NCI-H226 (cell line): ENCODE measurements around the gene SEMA3F.
"Not testable (repeated sequence)": the region's sequence is repeated elsewhere in the genome, so short reads cannot be mapped to it uniquely, and the experiment has no call there.

ENCODE experiments used
- DNase-seq: peaks from one replicate; pipeline ENCODE4 v3.0.0-alpha.2; 2015

Gene SEMA3F

DNA sequence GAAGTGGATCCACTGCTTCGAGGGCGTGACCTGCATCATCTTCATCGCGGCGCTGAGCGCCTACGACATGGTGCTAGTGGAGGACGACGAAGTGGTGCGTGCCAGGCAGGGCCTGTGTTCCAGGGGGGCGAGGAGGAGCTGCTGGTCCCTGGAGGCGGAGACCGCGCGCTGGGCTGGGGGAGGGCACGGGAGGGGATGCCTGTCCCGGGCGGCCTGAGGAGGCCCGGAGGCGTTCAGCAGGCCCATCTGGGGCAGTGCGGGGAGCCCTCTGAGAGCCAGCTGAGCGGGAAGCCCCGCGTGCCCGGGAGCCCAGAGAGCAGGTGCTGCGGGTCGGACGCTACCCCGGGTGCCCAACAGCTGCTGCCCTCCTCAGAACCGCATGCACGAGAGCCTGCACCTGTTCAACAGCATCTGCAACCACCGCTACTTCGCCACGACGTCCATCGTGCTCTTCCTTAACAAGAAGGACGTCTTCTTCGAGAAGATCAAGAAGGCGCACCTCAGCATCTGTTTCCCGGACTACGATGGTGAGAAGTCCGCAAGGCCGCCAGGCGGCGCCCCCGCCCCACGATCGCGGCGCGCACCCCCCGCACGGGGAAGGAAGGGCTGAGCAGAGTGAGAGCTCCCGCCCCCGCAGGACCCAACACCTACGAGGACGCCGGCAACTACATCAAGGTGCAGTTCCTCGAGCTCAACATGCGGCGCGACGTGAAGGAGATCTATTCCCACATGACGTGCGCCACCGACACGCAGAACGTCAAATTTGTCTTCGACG, 39.2 kb downstream of the SEMA3F start:
- peak; percentile 7 for DNase-seq

DNA sequence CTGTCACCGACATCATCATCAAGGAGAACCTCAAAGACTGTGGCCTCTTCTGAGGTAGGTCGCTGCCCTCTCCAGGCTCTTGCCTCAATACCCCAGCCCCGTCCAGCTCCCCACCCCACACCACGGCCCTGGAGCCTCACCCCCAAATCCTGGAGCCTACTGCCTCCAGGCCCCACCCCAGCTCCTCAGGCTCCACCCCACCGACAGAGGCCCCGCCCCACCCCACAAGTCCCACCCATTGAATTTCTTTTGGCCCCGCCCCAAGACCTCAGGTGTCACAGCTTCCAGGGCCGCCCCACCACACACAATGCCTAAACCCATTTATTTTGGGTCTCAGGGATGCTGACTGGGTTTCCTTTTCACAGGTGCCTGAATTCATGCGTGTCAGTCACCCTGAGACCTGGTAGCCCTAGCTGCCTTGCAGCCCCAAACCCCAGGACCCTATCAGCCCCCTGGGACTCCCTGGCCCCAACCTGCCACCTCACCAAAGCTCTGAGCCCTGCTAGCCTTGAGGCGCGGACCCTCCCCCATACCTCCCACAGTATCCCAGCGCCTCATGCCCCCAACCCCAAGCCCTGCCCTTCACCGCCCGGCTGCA, 39.9 kb downstream of the SEMA3F start:
- no peak for DNase-seq

DNA sequence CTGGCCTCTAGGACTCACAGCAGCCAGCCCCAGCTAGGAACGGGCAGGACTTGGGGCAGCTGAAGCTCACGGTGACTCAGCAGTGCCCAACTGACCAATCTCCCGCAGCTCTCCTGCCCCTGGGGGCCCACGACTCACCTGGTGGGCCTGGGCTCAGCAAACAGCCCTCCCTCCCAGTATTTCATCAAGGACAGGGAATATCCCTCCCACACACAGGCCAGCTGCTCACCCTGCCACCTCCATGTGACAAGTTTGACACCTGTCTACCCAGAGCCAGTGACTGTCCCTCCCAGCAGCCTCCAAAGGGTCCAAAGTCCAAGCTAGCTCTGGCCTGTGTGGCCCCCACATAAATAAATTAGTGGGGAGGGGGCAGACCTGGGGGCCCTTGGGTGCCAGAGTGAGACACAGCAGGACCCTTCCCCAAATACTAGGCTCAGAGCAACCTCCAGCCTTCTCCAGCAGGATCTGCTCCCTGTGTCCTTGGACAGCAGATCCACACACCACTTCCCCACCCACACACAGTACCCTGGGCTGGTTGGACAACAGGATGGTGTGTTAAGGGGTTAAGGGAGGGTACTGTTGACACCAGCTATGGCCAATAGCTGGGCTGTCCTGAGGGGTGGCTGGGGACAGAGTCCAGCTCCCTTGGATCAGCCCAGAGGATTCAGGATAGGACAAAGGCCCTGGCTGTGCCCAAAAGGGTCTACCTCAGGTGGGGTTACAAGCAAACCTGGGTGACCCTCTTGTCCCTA, 40.6 kb downstream of the SEMA3F start:
- DNase-seq = no peak

DNA sequence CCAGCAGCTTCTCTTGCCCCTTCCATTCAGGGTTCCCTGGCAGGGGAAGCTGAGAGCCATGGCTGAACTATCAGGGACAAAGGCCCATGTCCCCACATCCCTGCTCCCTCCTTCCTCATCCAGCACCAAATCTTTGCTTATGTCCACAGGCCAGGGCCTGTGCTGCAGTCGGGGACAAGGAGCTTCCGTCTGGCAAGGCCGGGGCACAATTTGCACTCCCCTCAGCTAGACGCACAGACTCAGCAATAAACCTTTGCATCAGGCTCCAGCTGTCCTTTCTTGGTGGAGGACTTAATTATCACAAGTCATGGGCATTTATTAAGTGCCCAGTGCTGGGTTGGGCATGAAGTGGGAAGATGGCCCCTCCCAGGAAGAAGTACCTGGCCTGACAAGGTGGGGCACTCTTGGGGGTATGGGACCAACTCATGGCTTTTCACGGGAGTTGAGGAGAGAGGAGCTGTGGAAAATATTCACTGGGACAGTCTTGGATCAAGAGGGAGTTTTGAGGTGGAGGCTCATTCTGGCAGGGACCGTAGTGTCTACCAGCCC, 41.2 kb downstream of the SEMA3F start:
- no peak for DNase-seq

- DNase-seq = no peak
Measured at GRCh38 chr3:50201573-50202315, 46.6 kb downstream of the SEMA3F start.

DNA sequence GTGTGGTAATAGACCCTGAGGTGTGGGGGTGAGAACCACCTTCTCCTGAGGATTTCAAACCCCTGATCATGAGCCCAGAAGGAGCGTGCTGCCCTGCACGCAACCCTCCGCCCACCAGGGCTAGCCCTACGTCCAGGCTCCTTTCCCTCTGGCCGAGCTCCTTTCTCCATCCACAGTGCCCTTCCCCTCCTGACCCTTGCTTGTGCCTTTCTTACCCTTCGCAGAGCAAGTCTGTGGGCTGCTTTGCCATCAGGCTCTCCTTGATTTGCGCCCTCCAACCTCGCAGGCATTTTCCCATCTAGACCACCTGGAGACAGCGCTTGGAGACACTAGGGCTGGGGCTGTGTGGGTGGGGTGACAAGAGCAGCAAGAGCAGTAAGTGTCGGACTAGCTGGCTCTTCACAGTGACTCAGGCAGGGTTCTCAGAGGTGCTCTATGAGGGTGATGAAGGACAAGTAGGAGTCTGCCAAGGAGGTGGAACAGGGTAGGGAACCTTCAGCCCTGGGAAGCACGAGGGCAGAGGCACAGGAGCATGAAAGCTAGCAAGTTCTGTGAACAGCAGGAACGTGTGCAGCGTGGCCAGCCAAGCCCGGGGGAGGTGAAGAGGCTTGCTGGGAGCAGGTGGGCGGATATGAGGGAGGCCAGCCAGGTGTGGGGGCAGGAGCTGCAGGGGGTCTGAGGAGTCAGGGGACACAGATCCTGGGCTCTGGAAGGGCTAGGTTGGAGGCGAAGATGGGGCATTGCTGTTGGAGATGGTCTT, 47.4 kb downstream of the SEMA3F start:
- DNase-seq = no peak

GRCh38 chr3:50203113-50203808, 48.1 kb downstream of the SEMA3F start:
- DNase-seq = no peak

- no peak for DNase-seq
Measured at GRCh38 chr3:50203809-50204803, 49.0 kb downstream of the SEMA3F start.

DNA sequence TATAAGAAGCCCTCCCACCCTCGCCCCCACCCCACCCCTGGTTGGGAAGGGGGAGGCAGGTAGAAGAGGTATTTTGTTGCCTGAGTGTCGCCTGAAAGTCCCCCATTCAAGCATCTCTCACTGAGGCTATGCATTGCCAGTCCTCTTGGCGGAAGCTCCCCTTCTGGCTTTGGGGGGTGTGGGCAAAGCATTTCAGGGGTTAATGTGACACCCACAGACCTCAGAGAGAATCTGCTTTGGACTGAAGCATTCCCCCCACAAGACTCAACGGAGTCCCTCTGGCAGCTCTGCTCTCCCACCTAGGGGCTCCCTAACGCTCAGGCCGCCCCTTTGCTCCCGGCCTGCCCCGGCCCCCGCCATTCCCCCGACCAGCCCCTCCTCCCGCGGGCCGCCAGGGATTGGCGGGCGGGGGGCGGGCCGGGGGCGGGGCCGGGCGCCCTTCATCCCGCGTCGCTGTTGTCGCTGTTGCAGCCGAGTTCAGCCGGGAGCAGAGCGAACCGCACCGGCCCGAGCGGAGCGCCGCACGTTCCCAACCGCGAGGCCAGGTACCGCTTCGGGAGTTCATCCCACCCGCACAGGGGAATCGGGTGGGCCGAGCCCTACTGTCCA, 49.8 kb downstream of the SEMA3F start, which contains the start of gene SLC38A3:
Gene SLC38A3 (plus strand): TSS at position 468 of the 609 bp plus-strand sequence. CDS start 8,929 bp downstream, outside the sequence.
- DNase-seq = no peak

- DNase-seq = no peak
Measured at GRCh38 chr3:50205413-50206276, 50.5 kb downstream of the SEMA3F start.

GRCh38 chr3:50207359-50208042, 52.4 kb downstream of the SEMA3F start:
- no peak for DNase-seq

DNA sequence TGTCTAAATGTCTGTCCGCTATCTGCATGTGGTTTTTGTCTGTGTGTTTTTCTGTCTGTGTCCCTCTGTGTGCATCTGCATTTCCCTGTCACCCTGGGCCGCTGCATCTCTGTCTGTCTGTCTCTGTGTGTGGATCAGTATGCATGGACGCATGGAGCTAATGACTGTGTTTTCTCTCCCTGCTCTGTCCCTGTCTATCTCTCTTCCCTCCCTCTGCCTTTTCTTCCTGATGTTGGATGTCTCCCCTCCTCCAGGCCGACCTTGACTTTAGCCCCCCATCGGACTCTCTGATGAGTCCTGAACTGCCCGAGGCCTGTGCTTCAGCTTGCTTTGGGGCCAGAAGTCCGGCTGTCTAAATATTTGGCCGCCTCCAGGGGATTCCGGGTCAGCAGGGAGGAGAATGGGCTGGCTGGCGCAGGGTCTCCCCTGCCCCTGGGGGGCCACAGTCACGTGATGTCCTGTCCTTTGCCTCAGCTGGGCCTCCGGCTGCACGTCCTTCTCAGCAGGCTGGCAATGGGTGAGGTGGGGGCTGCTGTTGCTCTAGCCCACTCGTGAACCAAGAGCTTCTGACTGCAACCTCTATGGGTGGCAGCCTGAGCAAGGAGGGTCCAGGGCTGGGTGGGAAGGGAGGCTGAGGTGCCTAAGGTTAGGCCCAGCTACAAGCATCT, 53.7 kb downstream of the SEMA3F start:
- no peak for DNase-seq

GRCh38 chr3:50210176-50210509, 55.0 kb downstream of the SEMA3F start:
- no peak for DNase-seq

DNA sequence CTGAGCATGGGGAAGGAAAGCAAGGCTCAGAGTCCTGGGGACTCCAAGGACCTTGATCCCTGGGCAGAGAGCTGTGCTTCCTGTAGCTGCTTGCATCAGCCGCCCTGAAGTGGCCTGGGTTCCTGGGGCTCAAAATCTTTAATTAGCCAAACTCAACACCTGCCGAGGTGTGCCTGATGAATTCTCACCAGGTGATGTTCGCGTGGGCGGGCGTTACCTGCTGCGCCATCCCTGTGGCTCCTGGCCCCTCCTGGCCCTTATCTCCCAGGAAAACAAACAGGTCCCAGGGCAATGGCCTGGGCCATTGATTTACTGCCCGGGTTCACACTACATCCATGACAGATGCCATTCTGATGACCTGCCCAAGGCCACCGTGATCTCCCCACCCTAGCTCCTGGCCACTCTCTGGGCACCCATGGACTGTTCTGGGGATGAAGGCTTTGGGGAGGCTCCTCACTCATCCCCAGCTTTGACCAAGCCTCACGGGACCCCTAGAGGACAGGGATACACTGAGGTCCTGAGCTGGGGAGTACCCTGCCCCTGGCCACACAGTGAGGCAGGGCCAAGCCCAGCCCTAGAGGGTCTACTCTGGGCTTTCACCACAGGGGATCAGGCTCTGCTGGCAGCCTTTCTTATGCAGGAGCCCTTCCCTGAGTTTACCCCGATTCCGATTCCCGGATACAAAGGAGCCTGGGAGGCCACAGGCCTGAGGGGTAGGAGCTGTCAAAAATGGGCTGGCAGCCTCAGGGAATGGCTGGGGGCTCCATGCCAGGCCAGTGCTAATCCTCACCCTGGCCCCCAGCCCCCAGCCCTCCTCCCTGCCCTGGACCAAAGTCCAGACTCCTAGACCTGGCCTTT, 55.6 kb downstream of the SEMA3F start:
- no peak for DNase-seq

- DNase-seq = not testable (repeated sequence)
Measured at GRCh38 chr3:50211368-50211717, 56.2 kb downstream of the SEMA3F start.

DNA sequence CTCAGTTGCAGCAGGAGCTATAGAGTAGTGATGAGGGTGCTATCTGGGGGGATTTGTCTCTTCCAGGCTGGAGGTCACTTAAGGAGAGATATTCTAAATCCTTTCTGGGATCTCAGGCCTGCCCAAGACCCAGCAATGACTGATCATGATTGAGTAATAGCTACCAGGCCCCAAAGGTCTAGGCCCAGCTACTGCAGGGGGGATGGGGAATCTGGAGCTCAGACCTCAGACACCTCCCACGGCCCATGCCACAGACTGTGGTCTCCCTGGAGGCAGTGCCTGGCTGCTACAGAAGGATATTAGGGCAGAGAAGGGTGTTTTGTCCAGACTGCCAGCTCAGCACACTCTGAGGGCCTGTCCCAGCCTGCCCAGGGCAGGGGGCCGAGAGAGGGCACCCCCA, 56.8 kb downstream of the SEMA3F start:
- peak; percentile 45 for DNase-seq

GRCh38 chr3:50212502-50212901, 57.4 kb downstream of the SEMA3F start:
- no peak for DNase-seq
